ENCODE results near the gene BPGM.
"Not testable (repeated sequence)": the region's sequence is repeated elsewhere in the genome, so short reads cannot be mapped to it uniquely, and the experiment has no call there.

The BPGM gene

DNA sequence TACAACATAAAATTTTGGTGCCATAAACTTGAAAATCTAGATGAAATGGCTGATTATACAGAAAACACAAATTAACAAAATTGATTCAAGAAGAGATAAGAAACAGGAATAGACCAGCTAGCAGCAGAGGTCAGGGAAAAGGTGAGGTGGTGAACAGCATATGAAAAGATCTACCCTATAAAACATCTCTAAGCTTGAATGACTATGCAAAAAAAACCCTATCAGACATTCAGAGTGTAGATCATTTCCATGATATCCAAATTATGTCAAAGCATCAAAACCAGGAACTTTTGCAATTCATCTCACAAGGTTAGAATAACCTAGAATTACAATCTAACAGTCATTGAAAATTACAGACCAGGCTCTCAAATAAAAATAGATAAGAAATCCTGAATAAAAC is 14.6 kb upstream of the BPGM start:
- no peak for DNase-seq (ENCODE audit: low read depth, low spot score)
- Histone ChIP-seq H3K36me3 (ENCODE audit: control insufficient read depth, insufficient read depth, low read length) (no peaks in the 10 kb centered on the region), H3K27ac (ENCODE audit: low read length) (no peak overlapping the region), H3K4me3 (ENCODE audit: low read length) (no peak overlapping the region), H3K4me1 (ENCODE audit: control insufficient read depth, insufficient read depth, low read length) (no peaks in the 10 kb centered on the region), H3K9me3 (ENCODE audit: control insufficient read depth, insufficient read depth, low read length) (no peaks in the 10 kb centered on the region), H3K27me3 (ENCODE audit: control insufficient read depth, insufficient read depth, low read length) (no peaks in the 10 kb centered on the region)

- Histone ChIP-seq H3K4me1 (ENCODE audit: control insufficient read depth, insufficient read depth, low read length) (no peaks in the 10 kb centered on the region), H3K9me3 (ENCODE audit: control insufficient read depth, insufficient read depth, low read length) (no peaks in the 10 kb centered on the region), H3K27me3 (ENCODE audit: control insufficient read depth, insufficient read depth, low read length) (no peaks in the 10 kb centered on the region), H3K4me3 (ENCODE audit: low read length) (no peak overlapping the region), H3K36me3 (ENCODE audit: control insufficient read depth, insufficient read depth, low read length) (no peaks in the 10 kb centered on the region), H3K27ac (ENCODE audit: low read length) (no peak overlapping the region)
- no CpG with 5 or more reads among the region's 5 CpGs for WGBS (ENCODE audit: insufficient coverage, insufficient read length)
- DNase-seq (ENCODE audit: low read depth, low spot score), result no peak
Measured at GRCh38 chr7:134632937-134633540, 13.6 kb upstream of the BPGM start.

DNA sequence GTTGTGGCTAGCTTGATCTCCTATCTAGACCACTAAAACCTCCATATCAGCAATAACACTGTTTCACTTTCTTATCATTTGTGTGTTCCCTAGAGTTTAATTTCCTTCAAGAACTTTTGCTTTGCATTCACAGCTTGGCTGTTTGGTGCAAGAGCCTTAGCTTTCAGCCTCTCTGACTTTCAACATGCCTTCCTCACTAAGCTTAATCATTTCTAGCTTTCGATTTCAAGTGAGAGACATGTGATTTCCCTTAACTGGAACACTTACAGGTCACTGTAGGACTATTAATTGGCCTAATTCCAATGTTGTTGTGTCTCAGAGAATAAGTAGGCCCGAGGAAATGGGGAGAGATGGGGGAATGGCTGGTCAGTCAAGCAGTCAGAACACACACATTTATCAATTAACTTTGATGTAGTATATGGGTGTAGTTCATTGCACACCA is 10.6 kb upstream of the BPGM start:
- H3K4me3 ChIP-seq (ENCODE audit: low read length), result no peak overlapping the region
- no peaks in the 10 kb centered on the region for H3K9me3 ChIP-seq (ENCODE audit: control insufficient read depth, insufficient read depth, low read length)
- H3K4me1 ChIP-seq (ENCODE audit: control insufficient read depth, insufficient read depth, low read length), result no peaks in the 10 kb centered on the region
- no CpG with 5 or more reads among the region's 2 CpGs for WGBS (ENCODE audit: insufficient coverage, insufficient read length)
- H3K27me3 ChIP-seq (ENCODE audit: control insufficient read depth, insufficient read depth, low read length), result no peaks in the 10 kb centered on the region
- no peak overlapping the region for H3K27ac ChIP-seq (ENCODE audit: low read length)
- no peaks in the 10 kb centered on the region for H3K36me3 ChIP-seq (ENCODE audit: control insufficient read depth, insufficient read depth, low read length)
- no peak for DNase-seq (ENCODE audit: low read depth, low spot score)

- WGBS (ENCODE audit: insufficient coverage, insufficient read length), result no CpG with 5 or more reads among the region's 4 CpGs
- Histone ChIP-seq H3K27ac (ENCODE audit: low read length) (no peak overlapping the region), H3K4me1 (ENCODE audit: control insufficient read depth, insufficient read depth, low read length) (no peaks in the 10 kb centered on the region), H3K36me3 (ENCODE audit: control insufficient read depth, insufficient read depth, low read length) (no peaks in the 10 kb centered on the region), H3K9me3 (ENCODE audit: control insufficient read depth, insufficient read depth, low read length) (no peaks in the 10 kb centered on the region), H3K4me3 (ENCODE audit: low read length) (no peak overlapping the region), H3K27me3 (ENCODE audit: control insufficient read depth, insufficient read depth, low read length) (no peaks in the 10 kb centered on the region)
- no peak for DNase-seq (ENCODE audit: low read depth, low spot score)
Measured at GRCh38 chr7:134637441-134637840, 9.2 kb upstream of the BPGM start.

DNA sequence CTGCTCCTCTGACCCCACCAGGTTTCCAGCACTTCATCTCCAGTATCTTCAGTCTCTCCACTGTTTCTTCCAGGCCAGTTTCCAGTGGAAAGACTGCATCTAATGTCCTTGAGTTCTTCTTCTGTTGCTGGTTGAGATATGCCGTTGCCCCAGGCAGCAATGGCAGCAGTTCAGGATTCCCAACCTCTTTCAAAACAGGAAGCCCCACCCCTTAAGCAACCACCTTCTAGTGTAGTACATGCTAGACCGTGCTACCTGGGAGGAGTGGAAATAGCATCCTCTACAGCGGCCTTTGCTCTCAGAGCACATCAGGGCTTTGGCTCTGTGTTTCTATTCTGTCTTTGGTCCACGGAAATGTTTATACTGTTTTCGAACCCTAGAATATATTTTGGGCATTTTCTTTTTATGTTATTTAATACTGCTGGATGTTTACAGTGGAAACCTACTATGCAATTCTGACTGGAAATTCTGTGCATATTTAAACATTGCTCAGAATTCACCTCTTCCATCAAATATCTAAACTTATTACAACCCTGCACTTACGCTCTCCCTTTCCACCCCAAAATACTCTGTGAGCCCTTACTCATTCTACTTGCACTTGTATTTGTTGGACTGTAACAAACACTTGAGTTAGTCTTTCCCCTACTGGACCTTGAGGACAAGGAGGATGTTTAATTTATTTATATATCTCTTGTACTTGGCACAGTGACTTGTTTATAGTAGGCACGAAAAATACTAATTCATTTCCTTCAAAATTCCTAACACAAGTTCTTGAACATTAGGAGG is 8.5 kb upstream of the BPGM start:
- no peaks in the 10 kb centered on the region for H3K4me1 ChIP-seq (ENCODE audit: control insufficient read depth, insufficient read depth, low read length)
- H3K27me3 ChIP-seq (ENCODE audit: control insufficient read depth, insufficient read depth, low read length), result no peaks in the 10 kb centered on the region
- no peaks in the 10 kb centered on the region for H3K36me3 ChIP-seq (ENCODE audit: control insufficient read depth, insufficient read depth, low read length)
- H3K27ac ChIP-seq (ENCODE audit: low read length), result no peak overlapping the region
- H3K4me3 ChIP-seq (ENCODE audit: low read length), result no peak overlapping the region
- H3K9me3 ChIP-seq (ENCODE audit: control insufficient read depth, insufficient read depth, low read length), result no peaks in the 10 kb centered on the region
- WGBS (ENCODE audit: insufficient coverage, insufficient read length), result 100% methylated on average over 1 of the region's 7 CpGs
- no peak for DNase-seq (ENCODE audit: low read depth, low spot score)

GRCh38 chr7:134639061-134639460 is 7.6 kb upstream of the BPGM start:
- no CpG with 5 or more reads among the region's 3 CpGs for WGBS (ENCODE audit: insufficient coverage, insufficient read length)

GRCh38 chr7:134639683-134640279 is 6.9 kb upstream of the BPGM start:
- WGBS (ENCODE audit: insufficient coverage, insufficient read length), result no CpG with 5 or more reads among the region's 4 CpGs
- Histone ChIP-seq H3K4me1 (ENCODE audit: control insufficient read depth, insufficient read depth, low read length) (no peaks in the 10 kb centered on the region), H3K4me3 (ENCODE audit: low read length) (no peak overlapping the region), H3K9me3 (ENCODE audit: control insufficient read depth, insufficient read depth, low read length) (no peaks in the 10 kb centered on the region), H3K27me3 (ENCODE audit: control insufficient read depth, insufficient read depth, low read length) (no peaks in the 10 kb centered on the region), H3K36me3 (ENCODE audit: control insufficient read depth, insufficient read depth, low read length) (no peaks in the 10 kb centered on the region), H3K27ac (ENCODE audit: low read length) (no peak overlapping the region)
- DNase-seq (ENCODE audit: low read depth, low spot score), result no peak

More at GRCh38 chr7:134639061-134639460, 7.6 kb upstream of the BPGM start:
- H3K27ac ChIP-seq (ENCODE audit: low read length), result no peak overlapping the region
- no peaks in the 10 kb centered on the region for H3K27me3 ChIP-seq (ENCODE audit: control insufficient read depth, insufficient read depth, low read length)
- H3K9me3 ChIP-seq (ENCODE audit: control insufficient read depth, insufficient read depth, low read length), result no peaks in the 10 kb centered on the region
- no peak overlapping the region for H3K4me3 ChIP-seq (ENCODE audit: low read length)
- no peak for DNase-seq (ENCODE audit: low read depth, low spot score)
- no peaks in the 10 kb centered on the region for H3K4me1 ChIP-seq (ENCODE audit: control insufficient read depth, insufficient read depth, low read length)
- H3K36me3 ChIP-seq (ENCODE audit: control insufficient read depth, insufficient read depth, low read length), result no peaks in the 10 kb centered on the region

DNA sequence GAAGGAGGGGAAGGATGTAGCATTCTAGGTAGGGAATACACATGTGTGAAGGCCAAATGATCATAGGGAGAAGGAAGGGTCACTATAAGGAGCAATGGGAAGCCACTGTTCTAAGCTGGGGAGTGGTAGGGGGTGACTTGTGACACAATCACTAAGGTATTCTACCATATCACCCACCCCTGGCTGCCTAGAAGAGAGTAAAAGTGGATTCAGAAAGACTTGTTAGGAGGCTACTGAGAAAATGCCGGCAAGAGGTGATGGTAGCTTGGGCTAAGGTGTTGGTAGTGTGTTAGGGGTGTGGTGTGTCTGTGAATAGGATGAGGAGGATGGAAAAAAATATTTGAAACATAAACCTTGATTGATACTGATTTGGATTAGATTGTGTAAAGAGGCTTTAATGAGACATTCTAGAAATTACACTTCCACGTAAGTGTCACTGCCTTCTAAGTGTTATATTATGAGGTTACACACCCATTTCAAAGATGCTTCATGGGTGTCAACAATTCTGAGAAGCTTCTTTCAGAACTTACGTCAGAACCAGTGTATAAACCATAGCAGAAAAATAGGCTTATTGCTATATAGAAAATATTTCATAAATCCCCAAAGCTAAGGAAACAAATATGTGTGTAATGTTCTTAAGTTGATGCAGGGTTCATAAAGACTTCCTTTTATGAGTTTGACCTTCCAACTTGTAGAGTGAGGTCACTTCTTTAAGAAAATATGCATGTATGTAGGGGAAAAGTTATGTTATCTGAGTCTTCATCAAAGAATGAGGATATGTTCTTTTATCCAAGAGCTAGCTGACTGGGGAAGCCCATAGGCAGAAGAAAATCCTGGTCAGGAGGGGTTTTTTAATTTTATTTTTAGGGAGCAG is 5.6 kb upstream of the BPGM start:
- Histone ChIP-seq H3K9me3 (ENCODE audit: control insufficient read depth, insufficient read depth, low read length) (no peaks in the 10 kb centered on the region), H3K27ac (ENCODE audit: low read length) (no peak overlapping the region), H3K4me1 (ENCODE audit: control insufficient read depth, insufficient read depth, low read length) (no peaks in the 10 kb centered on the region), H3K4me3 (ENCODE audit: low read length) (no peak overlapping the region), H3K36me3 (ENCODE audit: control insufficient read depth, insufficient read depth, low read length) (no peaks in the 10 kb centered on the region), H3K27me3 (ENCODE audit: control insufficient read depth, insufficient read depth, low read length) (no peaks in the 10 kb centered on the region)
- no CpG with 5 or more reads among the region's 3 CpGs for WGBS (ENCODE audit: insufficient coverage, insufficient read length)
- no peak for DNase-seq (ENCODE audit: low read depth, low spot score)

GRCh38 chr7:134641981-134642380 is 4.7 kb upstream of the BPGM start:
- H3K4me1 ChIP-seq (ENCODE audit: control insufficient read depth, insufficient read depth, low read length); H3K9me3 ChIP-seq (ENCODE audit: control insufficient read depth, insufficient read depth, low read length); H3K36me3 ChIP-seq (ENCODE audit: control insufficient read depth, insufficient read depth, low read length); DNase-seq (ENCODE audit: low read depth, low spot score); H3K27ac ChIP-seq (ENCODE audit: low read length); H3K4me3 ChIP-seq (ENCODE audit: low read length); H3K27me3 ChIP-seq (ENCODE audit: control insufficient read depth, insufficient read depth, low read length): not testable (repeated sequence)
- WGBS (ENCODE audit: insufficient coverage, insufficient read length), result no CpG with 5 or more reads among the region's 4 CpGs

DNA sequence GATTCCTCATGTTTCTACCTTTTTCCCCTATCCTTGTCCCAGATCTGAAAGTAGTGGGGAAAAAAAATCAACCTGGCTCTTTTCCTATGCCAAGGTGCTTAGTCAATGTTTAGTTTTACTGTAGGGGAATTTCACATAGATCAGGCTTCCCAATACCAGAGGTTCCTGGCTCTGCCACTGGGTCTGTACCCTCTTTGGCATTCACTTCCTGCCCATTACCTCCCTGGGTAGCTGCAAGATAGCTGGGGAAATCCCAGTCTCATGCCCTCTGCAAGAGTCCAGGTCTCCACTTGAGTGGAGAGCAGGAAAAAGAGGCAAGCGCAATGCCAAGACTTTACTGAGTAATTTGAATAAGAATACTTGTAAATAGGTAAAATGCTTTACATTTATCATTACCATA is 3.5 kb upstream of the BPGM start:
- no peaks in the 10 kb centered on the region for H3K4me1 ChIP-seq (ENCODE audit: control insufficient read depth, insufficient read depth, low read length)
- no peak overlapping the region for H3K27ac ChIP-seq (ENCODE audit: low read length)
- no peaks in the 10 kb centered on the region for H3K27me3 ChIP-seq (ENCODE audit: control insufficient read depth, insufficient read depth, low read length)
- DNase-seq (ENCODE audit: low read depth, low spot score), result no peak
- WGBS (ENCODE audit: insufficient coverage, insufficient read length), result no CpG with 5 or more reads among the region's 1 CpG
- no peaks in the 10 kb centered on the region for H3K36me3 ChIP-seq (ENCODE audit: control insufficient read depth, insufficient read depth, low read length)
- H3K9me3 ChIP-seq (ENCODE audit: control insufficient read depth, insufficient read depth, low read length), result no peaks in the 10 kb centered on the region
- no peak overlapping the region for H3K4me3 ChIP-seq (ENCODE audit: low read length)
